ENCODE data around the gene MPHOSPH8.

Gene MPHOSPH8

GRCh38 chr13:19633479-19634255 lies at the start of gene MPHOSPH8:
TSS of gene MPHOSPH8 (plus strand) at chr13:19633659. CDS start at chr13:19633749, 90 bp downstream.
- DNase-seq: peak; percentile 90 to 93

- peak; percentile 68 to 79 for DNase-seq
These were observed 46.4 kb upstream of the MPHOSPH8 start for GRCh38 chr13:19586904-19587634.

GRCh38 chr13:19587635-19588300 lies 45.7 kb upstream of the MPHOSPH8 start:
- DNase-seq: peak in 1 of 2 experiments; percentile 3

GRCh38 chr13:19589312-19589711 lies 44.1 kb upstream of the MPHOSPH8 start:
- no peak for DNase-seq

- no peak for DNase-seq
These were observed 43.0 kb upstream of the MPHOSPH8 start for GRCh38 chr13:19590423-19590822.

GRCh38 chr13:19591864-19592263 lies 41.6 kb upstream of the MPHOSPH8 start:
- no peak for DNase-seq

- DNase-seq: no peak
These were observed 40.7 kb upstream of the MPHOSPH8 start for GRCh38 chr13:19592657-19593180.

GRCh38 chr13:19596086-19596485 lies 37.4 kb upstream of the MPHOSPH8 start:
- DNase-seq: no peak

- no peak for DNase-seq
These were observed 36.5 kb upstream of the MPHOSPH8 start for GRCh38 chr13:19596960-19597361.

GRCh38 chr13:19597523-19597922 lies 35.9 kb upstream of the MPHOSPH8 start:
- no peak for DNase-seq

- peak; percentile 15 to 34 for DNase-seq
These were observed 31.4 kb upstream of the MPHOSPH8 start for GRCh38 chr13:19601749-19602725.

GRCh38 chr13:19604306-19604705 lies 29.2 kb upstream of the MPHOSPH8 start:
- no peak for DNase-seq

- DNase-seq: no peak
These were observed 28.1 kb upstream of the MPHOSPH8 start for GRCh38 chr13:19605161-19605955.

GRCh38 chr13:19606152-19606551 lies 27.3 kb upstream of the MPHOSPH8 start:
- no peak for DNase-seq

GRCh38 chr13:19606737-19607136 lies 26.7 kb upstream of the MPHOSPH8 start:
- no peak for DNase-seq

GRCh38 chr13:19607523-19608078 lies 25.9 kb upstream of the MPHOSPH8 start:
- DNase-seq: no peak

- no peak for DNase-seq
These were observed 14.5 kb upstream of the MPHOSPH8 start for GRCh38 chr13:19618977-19619376.

- DNase-seq: no peak
These were observed 11.3 kb upstream of the MPHOSPH8 start for GRCh38 chr13:19622193-19622592.

- DNase-seq: no peak
These were observed 9.2 kb upstream of the MPHOSPH8 start for GRCh38 chr13:19624265-19624664.

GRCh38 chr13:19632915-19633478 lies 462 bp upstream of the MPHOSPH8 start:
- no peak for DNase-seq

Data from stimulated activated CD4-positive, alpha-beta T cell treated with anti-CD3 and anti-CD28 coated beads, Interleukin-4, amount 100 ng/mL, for 4 hours (primary cell).